K562 (cell line): ENCODE measurements around the gene GRIP1. TPM values are rescaled to one million over a fixed set of nuclear protein-coding genes. Genes with fewer than 3 reads are reported as not detected.

Experiments
- ATAC-seq: fragments of 200-7000 bp; cut with Tn5 transposase; 3 replicates; pipeline ENCODE4 v1.9.1; 2020; ENCODE audit warnings: moderate library complexity
- BruUV-seq: library from RNA; stranded (reverse); fragments of 400-500 nt; replicated peaks from 2 replicates; lab custom pipeline; 2021; lab: Mats Ljungman, UMichigan
- CTCF ChIA-PET: fragments of 300-600 bp; formaldehyde crosslinking; extraction: SDS; loops from one replicate; lab custom pipeline; 2021; ENCODE audit warnings: low intra/inter-chr PET ratio; lab: Yijun Ruan, JAX
- POLR2A ChIA-PET: fragments of 300-600, 350-650 bp; sonication (Branson Sonifier 250); formaldehyde crosslinking; extraction: SDS; loops from one replicate; lab custom pipeline; 2021; ENCODE audit warnings: antibody characterized with exemption, inconsistent platforms; lab: Yijun Ruan, JAX
- DNase-seq, 4 experiments: peaks; one replicate each; pipeline versions ENCODE4 v3.0.0 to v3.0.0-alpha.2; 2011 to 2018; ENCODE audit warnings: low spot score in 3 of 4, mixed read lengths in 3 of 4; ENCODE audit errors: extremely low read depth in 1 of 4
- FAIRE-seq: peaks from 2 replicates; lab custom pipeline; 2011; peaks lifted over from hg19 to GRCh38; lab: Jason Lieb, UNC
- H2AFZ ChIP-seq: 2 replicates; pipeline ENCODE4 v1.6.0; 2011; ENCODE audit warnings: low read depth, low read length, control low read depth, inconsistent platforms
- H3K27ac ChIP-seq: fragments of 200-600 bp; 3 replicates; pipeline ENCODE4 v1.8.0; 2011; ENCODE audit warnings: low read depth, mild to moderate bottlenecking, control low read depth, inconsistent platforms, low read length, moderate library complexity, mixed read lengths; ENCODE audit errors: extremely low read depth
- H3K27me3 ChIP-seq, 2 experiments: fragments of 300-600 bp in 1 of 2; 2 replicates in 1 of 2; 3 replicates in 1 of 2; pipeline versions ENCODE4 v1.6.0 to v1.8.0; 2011; ENCODE audit warnings: inconsistent platforms in 2 of 2, low read length in 2 of 2, mild to moderate bottlenecking in 1 of 2, mixed read lengths in 1 of 2, moderate library complexity in 1 of 2; ENCODE audit not compliant: control insufficient read depth in 2 of 2, insufficient read depth in 2 of 2
- H3K36me3 ChIP-seq: fragments of 300-600 bp; 3 replicates; pipeline ENCODE4 v1.8.0; 2011; ENCODE audit warnings: mild to moderate bottlenecking, low read length, inconsistent platforms; ENCODE audit not compliant: control insufficient read depth, insufficient read depth
- H3K4me1 ChIP-seq, 2 experiments: fragments of 200-600 bp in 1 of 2; replicated peaks in 1 of 2; 2 replicates in 1 of 2; 3 replicates in 1 of 2; pipeline versions ENCODE4 v1.5.1 to v1.8.0; 2011; ENCODE audit warnings: inconsistent platforms in 2 of 2, low read length in 2 of 2, mild to moderate bottlenecking in 1 of 2, mixed read lengths in 1 of 2, moderate library complexity in 1 of 2; ENCODE audit not compliant: control insufficient read depth in 2 of 2, insufficient read depth in 2 of 2
- H3K4me2 ChIP-seq: 2 replicates; pipeline ENCODE4 v1.6.1; 2011; ENCODE audit warnings: low read length, control low read depth, inconsistent platforms, mixed read lengths; ENCODE audit not compliant: insufficient read depth
- H3K4me3 ChIP-seq: fragments of 200-600 bp; sonication (generic), shearing (Covaris generic); 2 replicates; pipeline ENCODE4 v1.5.1; 2016; ENCODE audit warnings: control low read depth, inconsistent platforms
- H3K79me2 ChIP-seq: fragments of 200-600 bp; 3 replicates; pipeline ENCODE4 v1.8.0; 2011; ENCODE audit warnings: low read length, inconsistent platforms; ENCODE audit not compliant: control insufficient read depth, insufficient read depth
- H3K9ac ChIP-seq, 2 experiments: 2 replicates each; pipeline versions ENCODE4 v1.6.0 to v1.6.1; 2011; ENCODE audit warnings: low read depth in 2 of 2, low read length in 2 of 2, control low read depth in 1 of 2, inconsistent platforms in 1 of 2, mild to moderate bottlenecking in 1 of 2, mixed read lengths in 1 of 2; ENCODE audit not compliant: insufficient read depth in 1 of 2
- H3K9me1 ChIP-seq: one replicate; pipeline ENCODE4 v1.6.0; 2011; ENCODE audit warnings: inconsistent platforms, mild to moderate bottlenecking, low read length, moderate library complexity; ENCODE audit not compliant: control insufficient read depth, insufficient read depth
- H3K9me3 ChIP-seq: replicated peaks from 2 replicates; pipeline ENCODE4 v1.5.1; 2011; ENCODE audit warnings: low read depth, low read length, inconsistent platforms; ENCODE audit not compliant: control insufficient read depth, insufficient read depth
- H4K20me1 ChIP-seq: replicated peaks from 2 replicates; pipeline ENCODE4 v1.6.1; 2011; ENCODE audit warnings: low read length, inconsistent platforms, mixed read lengths; ENCODE audit not compliant: control insufficient read depth, insufficient read depth
- CBFB ChIP-seq: sonication (generic); formaldehyde crosslinking; IDR thresholded peaks from 2 replicates; pipeline ENCODE4 v1.4.0; 2020; ENCODE audit warnings: mild to moderate bottlenecking, missing genetic modification reagents
- ESRRB ChIP-seq: fragments of 250-450 bp; sonication (Bioruptor Pico); IDR thresholded peaks from 2 replicates; pipeline ENCODE4 v1.5.0; 2020; ENCODE audit warnings: mild to moderate bottlenecking, moderate library complexity, borderline replicate concordance
- FOXK2 ChIP-seq, 2 experiments: fragments of 450-650 bp; IDR thresholded peaks in 1 of 2; conservative IDR thresholded peaks in 1 of 2; 2 replicates each; pipeline ENCODE4 v1.6.1; 2016; ENCODE audit warnings: low read depth in 2 of 2, mild to moderate bottlenecking in 1 of 2
- GATAD2B ChIP-seq: fragments of 450-650 bp; IDR thresholded peaks from 2 replicates; pipeline ENCODE4 v1.6.1; 2017; ENCODE audit warnings: mild to moderate bottlenecking, borderline replicate concordance
- HLTF ChIP-seq: fragments of 450-650 bp; IDR thresholded peaks from 2 replicates; pipeline ENCODE4 v1.6.1; 2016
- NFRKB ChIP-seq: fragments of 450-650 bp; IDR thresholded peaks from 2 replicates; pipeline ENCODE4 v1.6.1; 2016; ENCODE audit warnings: low read depth
- POLR2G ChIP-seq: fragments of 200-400 bp; formaldehyde crosslinking; IDR thresholded peaks from 2 replicates; pipeline ENCODE4 v1.6.1; 2017; ENCODE audit warnings: low read depth, mild to moderate bottlenecking, antibody characterized with exemption, low read length, moderate library complexity
- SMARCB1 ChIP-seq: IDR thresholded peaks from 2 replicates; pipeline ENCODE4 v1.6.1; 2011; ENCODE audit warnings: improper control_type of control experiment, low read depth; ENCODE audit not compliant: insufficient read length
- SRSF3 ChIP-seq: fragments of 200-400 bp; formaldehyde crosslinking; IDR thresholded peaks from 2 replicates; pipeline ENCODE4 v1.6.1; 2016; ENCODE audit warnings: mild to moderate bottlenecking, low read length, moderate library complexity; ENCODE audit not compliant: insufficient read depth
- STAT5A ChIP-seq: IDR thresholded peaks from 2 replicates; pipeline ENCODE4 v1.6.1; 2012; ENCODE audit warnings: low read length, inconsistent platforms, borderline replicate concordance
- STAT6 ChIP-seq: sonication (generic); formaldehyde crosslinking; IDR thresholded peaks from 2 replicates; pipeline ENCODE4 v1.8.1; 2023; ENCODE audit warnings: mild to moderate bottlenecking, missing genetic modification reagents
- ZEB2 ChIP-seq: fragments of 450-650 bp; IDR thresholded peaks from 2 replicates; pipeline ENCODE4 v1.6.1; 2016
- ZNF124 ChIP-seq: sonication (generic); formaldehyde crosslinking; IDR thresholded peaks from 2 replicates; pipeline ENCODE4 v1.8.1; 2022; ENCODE audit warnings: missing genetic modification reagents
- ZNF41 ChIP-seq: fragments of 250-450 bp; sonication (Bioruptor Pico); conservative IDR thresholded peaks from 2 replicates; pipeline ENCODE4 v1.4.0; 2020; ENCODE audit warnings: mild to moderate bottlenecking
- ZSCAN29 ChIP-seq: fragments of 450-650 bp; IDR thresholded peaks from 2 replicates; pipeline ENCODE4 v1.6.1; 2017
- WGBS: fragments of 100-300 bp; shearing (Covaris generic); methylation state at CpG from one replicate; pipeline ENCODE4 v1.1.6; 2016; ENCODE audit warnings: low coverage, mixed read lengths; ENCODE audit not compliant: insufficient coverage; ENCODE audit errors: missing lambda C conversion rate; 5-methylcytosine and 5-hydroxymethylcytosine counted together
- in situ Hi-C: fragments of 300-500 bp; cut with MboI; formaldehyde crosslinking; loops from 4 replicates; pipeline ENCODE4 v1.15.0; 2018; ENCODE audit warnings: inconsistent platforms, mixed read lengths
- intact Hi-C: fragments of 100-400 bp; cut with micrococcal nuclease; formaldehyde crosslinking; loops from 2 replicates; pipeline ENCODE4 v1.14.2; 2022
- polyA plus RNA-seq, 8 experiments: library from polyadenylated mRNA; depleted of rRNA in 4 of 8; stranded (reverse) in 5 of 8; unstranded in 3 of 8; fragments of >200 nt; fragmentation: Nextera tagmentation in 2 of 8; fragmentation: Illumina TruSeq in 1 of 8; extraction: Ambion mirVana in 2 of 8; extraction: Trizol in 1 of 8; gene quantifications; 2 replicates each; pipeline versions ENCODE4 v1.2.1 to v1.2.3, GENCODE V29; 2011 to 2014; ENCODE audit warnings: inconsistent platforms in 1 of 8, missing spikeins in 1 of 8
- total RNA-seq, 7 experiments: library from RNA; depleted of rRNA in 6 of 7; stranded (reverse); fragments of >200 nt in 6 of 7; fragmentation: Illumina TruSeq in 2 of 7; extraction: Trizol in 2 of 7; gene quantifications; 2 replicates each; pipeline versions ENCODE4 v1.2.1 to v1.2.3, GENCODE V29; 2011 to 2021; ENCODE audit warnings: low replicate concordance in 1 of 7
- TF ChIP-seq, protein P1 (sequence below): sonication (generic); formaldehyde crosslinking; IDR thresholded peaks from 2 replicates; pipeline ENCODE4 v1.4.0; 2020; ENCODE audit warnings: mild to moderate bottlenecking, missing genetic modification reagents
- TF ChIP-seq, protein P2 (sequence below), 2 experiments: fragments of 250-450 bp in 1 of 2; fragments of 450-650 bp in 1 of 2; sonication (Bioruptor Pico) in 1 of 2; IDR thresholded peaks; 2 replicates each; pipeline versions ENCODE4 v1.6.1 to v1.8.0; 2016 to 2021; ENCODE audit warnings: mild to moderate bottlenecking in 2 of 2, moderate library complexity in 2 of 2, missing compliant biosample characterization in 1 of 2, missing genetic modification characterization in 1 of 2

The GRIP1 gene
- total and polyA plus RNA-seq, 9 of the 15 experiments (the other 6 are each of a cell fraction or from before 2014, with no cell fraction given), result 0.28 to 1.2 (median 0.45) TPM

DNA sequence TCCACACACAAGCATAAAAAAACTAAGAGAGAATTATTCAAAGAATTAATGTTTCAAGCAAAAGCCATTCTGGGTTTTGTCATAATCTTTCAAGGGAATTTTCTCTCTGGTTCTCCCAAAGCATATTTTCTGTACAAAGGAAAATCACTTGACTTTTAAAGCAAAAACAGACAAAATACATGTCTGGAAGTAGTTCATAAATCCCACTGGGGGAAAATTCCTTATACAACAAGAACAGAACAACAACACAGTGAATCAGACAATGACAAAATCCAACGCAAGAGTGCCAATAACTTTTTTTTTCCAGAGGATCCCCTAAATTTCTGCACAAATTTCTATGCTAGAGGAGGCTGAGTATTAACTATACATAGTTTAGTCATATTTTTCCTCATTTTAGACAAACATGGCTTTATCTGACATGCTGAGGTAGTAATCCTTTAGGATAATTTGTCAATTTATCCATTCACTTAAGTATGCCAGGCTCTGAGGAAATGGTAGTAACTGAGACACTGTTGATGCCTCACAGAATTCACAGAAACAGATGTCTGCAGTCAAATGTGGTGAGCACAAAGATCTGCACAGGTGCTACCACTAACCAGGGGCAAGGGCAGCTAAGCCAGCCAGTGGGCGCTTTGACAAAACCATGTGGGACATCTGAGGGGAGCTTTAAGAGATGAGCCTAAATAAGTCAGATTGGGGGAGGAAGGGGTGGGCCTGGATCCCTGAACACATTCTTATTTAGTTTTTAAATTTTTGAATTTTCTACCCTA is 38.0 kb downstream of the GRIP1 start:
- no TSS peak for BruUV-seq
- ATAC-seq, result no peak
- TF ChIP-seq ESRRB (CRISPR knock-in tag) (no peak), ZNF41 (no peak), HLTF (no peak), ZNF124 (CRISPR knock-in tag) (no peak), GATAD2B (no peak), FOXK2 (conservative IDR thresholded peaks at IDR 0.05 in 1 of 2, IDR thresholded peaks at IDR 0.05 in 1 of 2; ENCODE audit: low read depth in 2 of 2) (no peak), POLR2G (no peak), CBFB (CRISPR knock-in tag) (no peak), STAT6 (CRISPR knock-in tag) (no peak), ZSCAN29 (no peak), ZEB2 (no peak), STAT5A (no peak), SMARCB1 (no peak), NFRKB (no peak), SRSF3 (no peak)
- TF ChIP-seq, protein P1, sequence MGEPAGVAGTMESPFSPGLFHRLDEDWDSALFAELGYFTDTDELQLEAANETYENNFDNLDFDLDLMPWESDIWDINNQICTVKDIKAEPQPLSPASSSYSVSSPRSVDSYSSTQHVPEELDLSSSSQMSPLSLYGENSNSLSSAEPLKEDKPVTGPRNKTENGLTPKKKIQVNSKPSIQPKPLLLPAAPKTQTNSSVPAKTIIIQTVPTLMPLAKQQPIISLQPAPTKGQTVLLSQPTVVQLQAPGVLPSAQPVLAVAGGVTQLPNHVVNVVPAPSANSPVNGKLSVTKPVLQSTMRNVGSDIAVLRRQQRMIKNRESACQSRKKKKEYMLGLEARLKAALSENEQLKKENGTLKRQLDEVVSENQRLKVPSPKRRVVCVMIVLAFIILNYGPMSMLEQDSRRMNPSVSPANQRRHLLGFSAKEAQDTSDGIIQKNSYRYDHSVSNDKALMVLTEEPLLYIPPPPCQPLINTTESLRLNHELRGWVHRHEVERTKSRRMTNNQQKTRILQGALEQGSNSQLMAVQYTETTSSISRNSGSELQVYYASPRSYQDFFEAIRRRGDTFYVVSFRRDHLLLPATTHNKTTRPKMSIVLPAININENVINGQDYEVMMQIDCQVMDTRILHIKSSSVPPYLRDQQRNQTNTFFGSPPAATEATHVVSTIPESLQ, result no peak
- TF ChIP-seq, protein P2, sequence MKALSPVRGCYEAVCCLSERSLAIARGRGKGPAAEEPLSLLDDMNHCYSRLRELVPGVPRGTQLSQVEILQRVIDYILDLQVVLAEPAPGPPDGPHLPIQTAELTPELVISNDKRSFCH (CRISPR knock-in tag; IDR thresholded peaks at IDR 0.05), result no peak
- TF ChIP-seq, protein P2 (tag; IDR thresholded peaks at IDR 0.05), result no peak

More for the DNA sequence above, 38.0 kb downstream of the GRIP1 start:
- in situ Hi-C loops (no loop called here), intact Hi-C loops (no loop called here)
- no peak overlapping the region for H2AFZ ChIP-seq
- H3K79me2 ChIP-seq, result no peaks in the 10 kb centered on the region
- H3K4me3 ChIP-seq, result no peak overlapping the region
- H3K36me3 ChIP-seq, result no peaks in the 10 kb centered on the region
- no peaks in the 10 kb centered on the region for H3K9me1 ChIP-seq
- DNase-seq, result no peak
- ChIA-PET CTCF (no interaction called here), POLR2A (no interaction called here)
- no peak overlapping the region for H3K4me2 ChIP-seq
- no peaks in the 10 kb centered on the region for H3K9me3 ChIP-seq
- FAIRE-seq, result no peak
- H4K20me1 ChIP-seq, result no peaks in the 10 kb centered on the region
- no peaks in the 10 kb centered on the region for H3K27me3 ChIP-seq
- no peak overlapping the region for H3K27ac ChIP-seq
- 0% methylated on average over 2 of the region's 2 CpGs for WGBS
- H3K9ac ChIP-seq, result no peak overlapping the region
- no peaks in the 10 kb centered on the region for H3K4me1 ChIP-seq
